Neural cell (in vitro differentiated cells): ENCODE measurements around the gene ELANE. TPM values are rescaled to one million over a fixed set of nuclear protein-coding genes. Genes with fewer than 3 reads are reported as not detected.

Experiments used
- H2AFZ ChIP-seq: fragments of 200-600, 300-800 bp; sonication (generic), shearing (Covaris generic); 2 replicates; pipeline ENCODE4 v1.6.0; 2014; ENCODE audit warnings: low read depth, mild to moderate bottlenecking, antibody characterized with exemption, low read length, moderate library complexity
- H3F3A ChIP-seq: fragments of 200-600 bp; shearing (Covaris generic); 2 replicates; pipeline ENCODE4 v1.6.1; 2016; ENCODE audit warnings: mild to moderate bottlenecking, moderate library complexity, mixed read lengths, antibody characterized with exemption, low read length; ENCODE audit not compliant: insufficient read depth, poor library complexity, severe bottlenecking
- H3K27ac ChIP-seq: fragments of 200-600, 300-800 bp; sonication (generic), shearing (Covaris generic); 2 replicates; pipeline ENCODE4 v1.5.1; 2014; ENCODE audit warnings: mild to moderate bottlenecking, low read length, moderate library complexity
- H3K27me3 ChIP-seq: fragments of 300-800, 200-600 bp; sonication (generic), shearing (Covaris generic); 2 replicates; pipeline ENCODE4 v1.6.0; 2014; ENCODE audit warnings: mild to moderate bottlenecking, low read depth, low read length, moderate library complexity; ENCODE audit not compliant: insufficient read depth
- H3K36me3 ChIP-seq: fragments of 300-800, 200-600 bp; sonication (generic), shearing (Covaris generic); 2 replicates; pipeline ENCODE4 v1.5.1; 2014; ENCODE audit warnings: mild to moderate bottlenecking, antibody characterized with exemption, low read length, moderate library complexity; ENCODE audit not compliant: insufficient read depth
- H3K4me2 ChIP-seq: fragments of 300-800, 200-600 bp; sonication (generic), shearing (Covaris generic); 2 replicates; pipeline ENCODE4 v1.6.0; 2014; ENCODE audit warnings: mild to moderate bottlenecking, low read length
- H3K4me3 ChIP-seq: fragments of 300-800, 200-600 bp; sonication (generic), shearing (Covaris generic); 2 replicates; pipeline ENCODE4 v1.5.1; 2014; ENCODE audit warnings: mild to moderate bottlenecking, low read length, moderate library complexity
- H3K79me2 ChIP-seq: fragments of 200-600 bp; shearing (Covaris generic); replicated peaks from 2 replicates; pipeline ENCODE4 v1.6.0; 2014; ENCODE audit warnings: mild to moderate bottlenecking, low read length, moderate library complexity; ENCODE audit not compliant: insufficient read depth
- H3K9ac ChIP-seq: fragments of 300-800, 200-600 bp; sonication (generic), shearing (Covaris generic); 2 replicates; pipeline ENCODE4 v1.6.1; 2016; ENCODE audit warnings: mild to moderate bottlenecking, low read length, mixed read lengths
- H3K9me2 ChIP-seq: fragments of 200-600 bp; shearing (Covaris generic); 2 replicates; pipeline ENCODE4 v1.6.1; 2016; ENCODE audit warnings: mild to moderate bottlenecking, low read length, mixed read lengths; ENCODE audit not compliant: insufficient read depth
- H3K9me3 ChIP-seq: fragments of 200-600, 300-800 bp; sonication (generic), shearing (Covaris generic); 2 replicates; pipeline ENCODE4 v1.6.1; 2016; ENCODE audit warnings: mild to moderate bottlenecking, mixed run types, low read length, moderate library complexity, mixed read lengths
- H4K20me1 ChIP-seq: fragments of 200-600 bp; shearing (Covaris generic); 2 replicates; pipeline ENCODE4 v1.6.1; 2016; ENCODE audit warnings: mild to moderate bottlenecking, mixed run types; ENCODE audit not compliant: insufficient read depth
- MXI1 ChIP-seq: fragments of 450-650 bp; conservative IDR thresholded peaks from 2 replicates; pipeline ENCODE4 v1.6.1; 2014; ENCODE audit warnings: antibody characterized with exemption, mild to moderate bottlenecking; ENCODE audit not compliant: poor library complexity, severe bottlenecking
- POLR2AphosphoS5 ChIP-seq: IDR thresholded peaks from 2 replicates; pipeline ENCODE4 v1.6.1; 2012
- SMC3 ChIP-seq: fragments of 450-650 bp; conservative IDR thresholded peaks from 2 replicates; pipeline ENCODE4 v1.6.1; 2014; ENCODE audit warnings: antibody characterized with exemption, mild to moderate bottlenecking, moderate library complexity; ENCODE audit not compliant: poor library complexity
- TAF1 ChIP-seq: IDR thresholded peaks from 2 replicates; pipeline ENCODE4 v1.6.1; 2012; ENCODE audit warnings: low read depth
- polyA plus RNA-seq: library from polyadenylated mRNA; depleted of rRNA; stranded (reverse); fragments of >200 nt; gene quantifications from 2 replicates; pipeline ENCODE4 v1.2.3, GENCODE V29; 2014
- TF ChIP-seq, protein P1 (sequence below): fragments of 450-650 bp; IDR thresholded peaks from 2 replicates; pipeline ENCODE4 v1.5.1; 2014; ENCODE audit warnings: antibody characterized with exemption, mild to moderate bottlenecking, moderate library complexity; ENCODE audit not compliant: poor library complexity, severe bottlenecking

The ELANE gene
- polyA plus RNA-seq, 1 donor from 2014 or later, result not detected

DNA sequence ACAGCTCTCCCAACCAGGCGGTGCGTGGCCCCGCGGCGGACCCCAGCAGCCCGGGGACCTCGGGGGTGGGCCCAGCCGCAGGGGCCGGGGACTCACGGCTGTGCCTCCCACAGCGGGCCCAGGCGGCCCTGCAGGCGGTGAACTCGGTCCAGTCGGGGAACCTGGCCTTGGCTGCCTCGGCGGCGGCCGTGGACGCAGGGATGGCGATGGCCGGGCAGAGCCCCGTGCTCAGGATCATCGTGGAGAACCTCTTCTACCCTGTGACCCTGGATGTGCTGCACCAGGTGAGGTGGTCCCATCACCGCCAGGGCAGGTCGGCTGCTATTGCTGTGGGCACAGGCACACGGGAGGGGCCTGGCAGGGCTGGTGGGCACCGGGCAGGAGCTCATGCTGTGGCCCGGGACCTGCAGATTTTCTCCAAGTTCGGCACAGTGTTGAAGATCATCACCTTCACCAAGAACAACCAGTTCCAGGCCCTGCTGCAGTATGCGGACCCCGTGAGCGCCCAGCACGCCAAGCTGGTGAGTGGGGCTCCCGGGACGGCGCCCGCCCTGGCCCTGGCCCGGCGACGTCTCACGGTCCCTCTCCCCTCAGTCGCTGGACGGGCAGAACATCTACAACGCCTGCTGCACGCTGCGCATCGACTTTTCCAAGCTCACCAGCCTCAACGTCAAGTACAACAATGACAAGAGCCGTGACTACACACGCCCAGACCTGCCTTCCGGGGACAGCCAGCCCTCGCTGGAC lies 47.5 kb upstream of the ELANE start:
- H3K4me3 ChIP-seq, result no peak overlapping the region
- peaks cover 33% of the 10 kb centered on the region for H4K20me1 ChIP-seq

GRCh38 chr19:805166-805551 lies 46.9 kb upstream of the ELANE start:
- Histone ChIP-seq H3K79me2 (peaks cover 40% of the 10 kb centered on the region), H4K20me1 (peaks cover 32% of the 10 kb centered on the region), H3K36me3 (no peaks in the 10 kb centered on the region), H2AFZ (no peak overlapping the region), H3K4me2 (no peak overlapping the region), H3K4me3 (no peak overlapping the region), H3F3A (no peaks in the 10 kb centered on the region), H3K9me2 (no peaks in the 10 kb centered on the region), H3K9me3 (no peaks in the 10 kb centered on the region), H3K9ac (no peak overlapping the region), H3K27me3 (no peaks in the 10 kb centered on the region), H3K27ac (no peak overlapping the region)
- TF ChIP-seq TAF1 (no peak), MXI1 (no peak)

More for the DNA sequence above, 47.5 kb upstream of the ELANE start:
- Histone ChIP-seq H2AFZ (no peak overlapping the region), H3K36me3 (no peaks in the 10 kb centered on the region), H3F3A (no peaks in the 10 kb centered on the region), H3K9me2 (no peaks in the 10 kb centered on the region), H3K9me3 (no peaks in the 10 kb centered on the region), H3K9ac (no peak overlapping the region), H3K4me2 (no peak overlapping the region), H3K79me2 (peaks cover 46% of the 10 kb centered on the region), H3K27me3 (no peaks in the 10 kb centered on the region), H3K27ac (no peak overlapping the region)
- TF ChIP-seq, protein P1, sequence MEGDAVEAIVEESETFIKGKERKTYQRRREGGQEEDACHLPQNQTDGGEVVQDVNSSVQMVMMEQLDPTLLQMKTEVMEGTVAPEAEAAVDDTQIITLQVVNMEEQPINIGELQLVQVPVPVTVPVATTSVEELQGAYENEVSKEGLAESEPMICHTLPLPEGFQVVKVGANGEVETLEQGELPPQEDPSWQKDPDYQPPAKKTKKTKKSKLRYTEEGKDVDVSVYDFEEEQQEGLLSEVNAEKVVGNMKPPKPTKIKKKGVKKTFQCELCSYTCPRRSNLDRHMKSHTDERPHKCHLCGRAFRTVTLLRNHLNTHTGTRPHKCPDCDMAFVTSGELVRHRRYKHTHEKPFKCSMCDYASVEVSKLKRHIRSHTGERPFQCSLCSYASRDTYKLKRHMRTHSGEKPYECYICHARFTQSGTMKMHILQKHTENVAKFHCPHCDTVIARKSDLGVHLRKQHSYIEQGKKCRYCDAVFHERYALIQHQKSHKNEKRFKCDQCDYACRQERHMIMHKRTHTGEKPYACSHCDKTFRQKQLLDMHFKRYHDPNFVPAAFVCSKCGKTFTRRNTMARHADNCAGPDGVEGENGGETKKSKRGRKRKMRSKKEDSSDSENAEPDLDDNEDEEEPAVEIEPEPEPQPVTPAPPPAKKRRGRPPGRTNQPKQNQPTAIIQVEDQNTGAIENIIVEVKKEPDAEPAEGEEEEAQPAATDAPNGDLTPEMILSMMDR, result no peak
- TF ChIP-seq POLR2AphosphoS5 (no peak), SMC3 (no peak)

DNA sequence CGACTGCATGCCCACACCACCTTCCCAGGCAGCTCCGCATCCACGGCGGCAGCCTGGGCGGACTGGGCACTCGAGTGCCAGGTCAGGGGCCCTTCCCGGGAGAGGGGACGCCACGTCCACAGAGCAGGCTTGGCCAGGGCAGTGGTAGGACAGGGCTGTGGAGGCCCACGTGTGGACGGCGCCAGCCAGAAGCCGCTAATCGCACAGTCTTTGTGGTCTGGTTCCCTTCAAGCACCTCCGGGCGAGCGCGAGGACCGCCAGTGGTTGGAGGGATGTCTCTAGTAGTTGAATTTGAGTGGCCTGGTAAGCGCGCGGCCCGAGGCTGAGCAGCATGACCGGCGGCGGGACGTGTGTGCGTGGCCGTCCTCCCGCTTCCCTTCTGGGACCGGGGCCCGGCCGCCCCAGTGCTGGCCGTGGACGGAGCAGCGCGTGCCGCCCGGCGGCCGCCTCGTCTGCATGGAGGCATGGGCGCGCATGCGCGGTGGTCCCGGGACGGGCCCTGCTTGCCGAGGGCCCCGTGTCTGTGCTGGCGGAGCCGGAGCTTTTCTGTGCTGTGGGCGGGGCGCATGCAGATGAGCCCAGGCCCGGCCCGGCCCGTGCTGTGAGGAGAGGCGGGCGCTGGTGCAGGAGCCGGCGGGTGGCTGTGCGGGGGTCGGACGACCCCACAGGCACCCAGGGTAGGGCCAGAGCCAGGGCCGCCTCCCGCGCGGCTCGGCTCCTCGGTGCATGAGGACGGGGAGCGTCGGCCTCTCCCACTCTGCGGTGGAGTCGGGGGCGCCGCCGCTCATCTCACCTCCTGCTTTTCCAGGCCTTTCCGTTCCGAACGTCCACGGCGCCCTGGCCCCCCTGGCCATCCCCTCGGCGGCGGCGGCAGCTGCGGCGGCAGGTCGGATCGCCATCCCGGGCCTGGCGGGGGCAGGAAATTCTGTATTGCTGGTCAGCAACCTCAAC lies 46.2 kb upstream of the ELANE start:
- Histone ChIP-seq H3K4me3 (no peak overlapping the region), H3K9me3 (no peaks in the 10 kb centered on the region), H3K9me2 (no peaks in the 10 kb centered on the region), H3K4me2 (no peak overlapping the region), H3F3A (no peaks in the 10 kb centered on the region), H4K20me1 (peaks cover 32% of the 10 kb centered on the region), H2AFZ (no peak overlapping the region), H3K36me3 (no peaks in the 10 kb centered on the region), H3K27ac (no peak overlapping the region), H3K79me2 (peaks cover 34% of the 10 kb centered on the region), H3K9ac (no peak overlapping the region), H3K27me3 (no peaks in the 10 kb centered on the region)
- TF ChIP-seq POLR2AphosphoS5, result peak; percentile 9
- TF ChIP-seq MXI1, result no peak
